Thyroid gland (tissue), 4 donors: ENCODE data around the gene KIRREL3.

ENCODE experiments used
- POLR2A ChIP-seq, 2 donors: fragments of 450-650 bp; IDR thresholded peaks; one replicate each; pipeline ENCODE4 v1.6.1; 2017; ENCODE audit warnings: antibody characterized with exemption in 2 of 2, mild to moderate bottlenecking in 2 of 2, moderate library complexity in 1 of 2
- TF ChIP-seq, protein P1 (sequence below), 6 experiments: fragments of 200-600 bp in 3 of 6; fragments of 450-650 bp in 3 of 6; sonication (generic) in 3 of 6; IDR thresholded peaks; one replicate each; pipeline ENCODE4 v1.5.1; 2016 to 2019; ENCODE audit warnings: antibody characterized with exemption in 6 of 6, mild to moderate bottlenecking in 2 of 6, inconsistent platforms in 1 of 6, moderate library complexity in 1 of 6

- TF ChIP-seq, protein P1, sequence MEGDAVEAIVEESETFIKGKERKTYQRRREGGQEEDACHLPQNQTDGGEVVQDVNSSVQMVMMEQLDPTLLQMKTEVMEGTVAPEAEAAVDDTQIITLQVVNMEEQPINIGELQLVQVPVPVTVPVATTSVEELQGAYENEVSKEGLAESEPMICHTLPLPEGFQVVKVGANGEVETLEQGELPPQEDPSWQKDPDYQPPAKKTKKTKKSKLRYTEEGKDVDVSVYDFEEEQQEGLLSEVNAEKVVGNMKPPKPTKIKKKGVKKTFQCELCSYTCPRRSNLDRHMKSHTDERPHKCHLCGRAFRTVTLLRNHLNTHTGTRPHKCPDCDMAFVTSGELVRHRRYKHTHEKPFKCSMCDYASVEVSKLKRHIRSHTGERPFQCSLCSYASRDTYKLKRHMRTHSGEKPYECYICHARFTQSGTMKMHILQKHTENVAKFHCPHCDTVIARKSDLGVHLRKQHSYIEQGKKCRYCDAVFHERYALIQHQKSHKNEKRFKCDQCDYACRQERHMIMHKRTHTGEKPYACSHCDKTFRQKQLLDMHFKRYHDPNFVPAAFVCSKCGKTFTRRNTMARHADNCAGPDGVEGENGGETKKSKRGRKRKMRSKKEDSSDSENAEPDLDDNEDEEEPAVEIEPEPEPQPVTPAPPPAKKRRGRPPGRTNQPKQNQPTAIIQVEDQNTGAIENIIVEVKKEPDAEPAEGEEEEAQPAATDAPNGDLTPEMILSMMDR (IDR thresholded peaks at IDR 0.05) = no peak
- TF ChIP-seq POLR2A (IDR thresholded peaks at IDR 0.05) = no peak
Observed at GRCh38 chr11:126756421-126756820, 244.1 kb downstream of the KIRREL3 start.
